CD4-positive, alpha-beta memory T cell (primary cell): ENCODE results near the gene EPHA10. TPM values are rescaled to one million over a fixed set of nuclear protein-coding genes. Genes with fewer than 3 reads are reported as not detected.
A peak's percentile ranks its signal among the peaks of the same experiment; 100 is the strongest.

Experiments used
- CTCF ChIA-PET: fragments of 350-600 bp; sonication (Branson Sonifier 250); formaldehyde crosslinking; loops from one replicate; lab custom pipeline; 2021; ENCODE audit warnings: inconsistent platforms; ENCODE audit not compliant: partially characterized antibody; lab: Charles Lee
- POLR2A ChIA-PET: fragments of 350-600 bp; sonication (Branson Sonifier 250); formaldehyde crosslinking; loops from one replicate; lab custom pipeline; 2021; ENCODE audit not compliant: partially characterized antibody; lab: Charles Lee
- DNase-seq, 5 donors: peaks; one replicate each; pipeline versions ENCODE4 v3.0.0 to v3.0.0-alpha.2; 2020 to 2022; ENCODE audit warnings: mixed read lengths in 1 of 5
- H3K27ac ChIP-seq: one replicate; pipeline ENCODE4 v1.7.0; 2013; ENCODE audit warnings: low read depth, low read length
- H3K27me3 ChIP-seq: 2 replicates; pipeline ENCODE4 v1.7.0; 2013; ENCODE audit warnings: mild to moderate bottlenecking, low read length, moderate library complexity; ENCODE audit not compliant: insufficient read depth
- H3K36me3 ChIP-seq: 2 replicates; pipeline ENCODE4 v1.7.0; 2013; ENCODE audit warnings: mild to moderate bottlenecking, low read length, moderate library complexity; ENCODE audit not compliant: insufficient read depth
- H3K4me1 ChIP-seq: 2 replicates; pipeline ENCODE4 v1.7.0; 2013; ENCODE audit warnings: mild to moderate bottlenecking, low read length, moderate library complexity; ENCODE audit not compliant: insufficient read depth
- H3K4me3 ChIP-seq, 2 donors: one replicate each; pipeline ENCODE4 v1.7.0; 2013; ENCODE audit warnings: low read length in 2 of 2, mild to moderate bottlenecking in 1 of 2
- H3K9me3 ChIP-seq, 2 donors: one replicate each; pipeline ENCODE4 v1.7.0; 2013; ENCODE audit warnings: low read length in 2 of 2, control low read depth in 1 of 2; ENCODE audit not compliant: control insufficient read depth in 1 of 2
- H3K27ac Mint-ChIP-seq, 7 donors: one replicate each; pipeline ENCODE4 v1.8.0; 2020 to 2021; ENCODE audit warnings: mixed read lengths in 7 of 7, mild to moderate bottlenecking in 6 of 7, inconsistent platforms in 3 of 7, moderate library complexity in 3 of 7
- H3K27me3 Mint-ChIP-seq, 2 donors: one replicate each; pipeline ENCODE4 v1.8.0; 2020 to 2021; ENCODE audit warnings: mixed read lengths in 2 of 2
- H3K36me3 Mint-ChIP-seq, 2 donors: one replicate each; pipeline ENCODE4 v1.8.0; 2020 to 2021; ENCODE audit warnings: mixed read lengths in 2 of 2, inconsistent platforms in 1 of 2, mild to moderate bottlenecking in 1 of 2
- H3K4me1 Mint-ChIP-seq, 4 donors: one replicate each; pipeline ENCODE4 v1.8.0; 2020 to 2021; ENCODE audit warnings: mixed read lengths in 4 of 4, mild to moderate bottlenecking in 1 of 4
- H3K4me3 Mint-ChIP-seq, 8 donors: one replicate each; pipeline ENCODE4 v1.8.0; 2020 to 2021; ENCODE audit warnings: mixed read lengths in 8 of 8, mild to moderate bottlenecking in 7 of 8, moderate library complexity in 6 of 8, inconsistent platforms in 3 of 8
- H3K9me3 Mint-ChIP-seq, 8 donors: one replicate each; pipeline ENCODE4 v1.8.0; 2020 to 2021; ENCODE audit warnings: mixed read lengths in 8 of 8, mild to moderate bottlenecking in 5 of 8, inconsistent platforms in 3 of 8, moderate library complexity in 1 of 8
- intact Hi-C: fragments of 100-400 bp; cut with micrococcal nuclease; formaldehyde crosslinking; loops from one replicate; pipeline ENCODE4 v1.15.1; 2023
- polyA plus RNA-seq, 2 donors: library from polyadenylated mRNA; unstranded; fragments of 300-500 nt; fragmentation: Illumina TruSeq; gene quantifications; one replicate each; pipeline ENCODE4 v1.2.3, GENCODE V29; 2021
- total RNA-seq, 2 experiments: library from RNA; stranded (reverse); gene quantifications; one replicate each; pipeline ENCODE4 v1.2.3, GENCODE V29; 2021

The EPHA10 gene
- total and polyA plus RNA-seq, 4 experiments from 2014 or later, result 0.36 TPM; not detected in 3

- no peak for DNase-seq
- Mint-ChIP-seq H3K27me3 (peaks cover 1 to 4% of the 10 kb centered on the region in 2 donors), H3K4me3 (no peak overlapping the region), H3K27ac (peak overlapping the region in 1 of 7 donors; percentile 5), H3K4me1 (peaks cover 5 to 32% (median 25%) of the 10 kb centered on the region in 4 donors), H3K9me3 (no peaks in the 10 kb centered on the region), H3K36me3 (peaks cover 4% of the 10 kb centered on the region in 2 donors)
- POLR2A ChIA-PET, result no interaction called here
- H3K4me1 ChIP-seq, result peaks cover 26% of the 10 kb centered on the region
- intact Hi-C loops, result no loop called here
- H3K27me3 ChIP-seq, result no peaks in the 10 kb centered on the region
- H3K9me3 ChIP-seq, result no peaks in the 10 kb centered on the region
- H3K36me3 ChIP-seq, result no peaks in the 10 kb centered on the region
- CTCF ChIA-PET, result interaction anchor here (1.0 to 1.6 kb wide), 4 partner anchors 71 to 189 kb away, joined by 3 read pairs; no protein-coding TSS in a partner anchor
- H3K4me3 ChIP-seq, result no peak overlapping the region
- H3K27ac ChIP-seq, result no peak overlapping the region
Observed at GRCh38 chr1:37676281-37677142, 88.4 kb downstream of the EPHA10 start.

GRCh38 chr1:37673920-37674319, 91.0 kb downstream of the EPHA10 start:
- Mint-ChIP-seq H3K9me3 (no peaks in the 10 kb centered on the region), H3K4me1 (peaks cover 5 to 35% (median 26%) of the 10 kb centered on the region in 4 donors), H3K27me3 (peaks cover 1 to 4% of the 10 kb centered on the region in 2 donors), H3K27ac (peak overlapping the region; percentile 29 to 95 (median 81)), H3K36me3 (no peaks in the 10 kb centered on the region), H3K4me3 (peak overlapping the region in 7 of 8 donors; percentile 65 to 86 (median 79))
- Histone ChIP-seq H3K4me1 (peaks cover 26% of the 10 kb centered on the region), H3K9me3 (no peaks in the 10 kb centered on the region), H3K27me3 (no peaks in the 10 kb centered on the region), H3K4me3 (peak overlapping the region in 1 of 2 donors; percentile 29), H3K36me3 (no peaks in the 10 kb centered on the region), H3K27ac (no peak overlapping the region)
- ChIA-PET CTCF (interaction anchor here (0.6 to 3.1 kb wide), 3 partner anchors 9 to 873 kb away, joined by 3 to 19 read pairs (median 14); no protein-coding TSS in a partner anchor), POLR2A (interaction anchor here (0.7 to 1.7 kb wide), 3 partner anchors 16 to 160 kb away, joined by 3 to 6 read pairs (median 3); partner anchors contain the start of genes GNL2 and MEAF6)
- DNase-seq, result peak; percentile 83 to 89 (median 85)
- intact Hi-C loops, result loop anchor here (1.0 to 2.0 kb wide), 2 partner anchors 18 to 71 kb away; partner anchors contain the start of gene CDCA8

- Histone ChIP-seq H3K4me3 (no peak overlapping the region), H3K27ac (no peak overlapping the region), H3K36me3 (no peaks in the 10 kb centered on the region), H3K27me3 (no peaks in the 10 kb centered on the region), H3K9me3 (no peaks in the 10 kb centered on the region), H3K4me1 (peaks cover 26% of the 10 kb centered on the region)
- CTCF ChIA-PET, result interaction anchor here (0.7 to 3.1 kb wide), 3 partner anchors 10 to 69 kb away, joined by 3 to 19 read pairs (median 3); no protein-coding TSS in a partner anchor
- no peaks in the 10 kb centered on the region for H3K9me3 Mint-ChIP-seq
- POLR2A ChIA-PET, result no interaction called here
- H3K4me3 Mint-ChIP-seq, result peak overlapping the region in 2 of 8 donors; percentile 10 to 31
- intact Hi-C loops, result no loop called here
- H3K4me1 Mint-ChIP-seq, result peaks cover 5 to 35% (median 26%) of the 10 kb centered on the region in 4 donors
- H3K27ac Mint-ChIP-seq, result peak overlapping the region in 1 of 7 donors; percentile 42
- DNase-seq, result no peak
- H3K36me3 Mint-ChIP-seq, result no peaks in the 10 kb centered on the region
- peaks cover 1 to 4% of the 10 kb centered on the region in 2 donors for H3K27me3 Mint-ChIP-seq
Observed at GRCh38 chr1:37672136-37672870, 92.6 kb downstream of the EPHA10 start.

GRCh38 chr1:37671261-37671660, 93.7 kb downstream of the EPHA10 start:
- Mint-ChIP-seq H3K27ac (peak overlapping the region in 1 of 7 donors; percentile 59), H3K4me3 (no peak overlapping the region), H3K9me3 (no peaks in the 10 kb centered on the region), H3K4me1 (peaks cover 5 to 35% (median 26%) of the 10 kb centered on the region in 4 donors), H3K36me3 (no peaks in the 10 kb centered on the region), H3K27me3 (peaks cover 1 to 7% of the 10 kb centered on the region in 2 donors)
- no peak overlapping the region for H3K4me3 ChIP-seq
- no peaks in the 10 kb centered on the region for H3K27me3 ChIP-seq
- ChIA-PET POLR2A (no interaction called here), CTCF (interaction anchor here (0.8 to 1.2 kb wide), 2 partner anchors 8 to 12 kb away, joined by 3 read pairs; no protein-coding TSS in a partner anchor)
- no peaks in the 10 kb centered on the region for H3K36me3 ChIP-seq
- H3K4me1 ChIP-seq, result peaks cover 26% of the 10 kb centered on the region
- intact Hi-C loops, result no loop called here
- H3K9me3 ChIP-seq, result no peaks in the 10 kb centered on the region
- H3K27ac ChIP-seq, result no peak overlapping the region
- DNase-seq, result no peak

GRCh38 chr1:37670133-37670532, 94.8 kb downstream of the EPHA10 start:
- Mint-ChIP-seq H3K9me3 (no peaks in the 10 kb centered on the region), H3K4me3 (no peak overlapping the region), H3K27me3 (peaks cover 7% of the 10 kb centered on the region in 2 donors), H3K36me3 (no peaks in the 10 kb centered on the region), H3K4me1 (peaks cover 5 to 35% (median 23%) of the 10 kb centered on the region in 4 donors), H3K27ac (no peak overlapping the region)
- Histone ChIP-seq H3K36me3 (no peaks in the 10 kb centered on the region), H3K27me3 (no peaks in the 10 kb centered on the region), H3K4me3 (no peak overlapping the region), H3K9me3 (no peaks in the 10 kb centered on the region), H3K4me1 (peaks cover 26% of the 10 kb centered on the region), H3K27ac (no peak overlapping the region)
- DNase-seq, result no peak
- intact Hi-C loops, result no loop called here
- POLR2A ChIA-PET, result no interaction called here
- CTCF ChIA-PET, result no interaction called here

GRCh38 chr1:37667023-37667671, 97.8 kb downstream of the EPHA10 start:
- intact Hi-C loops, result no loop called here
- POLR2A ChIA-PET, result no interaction called here
- no peaks in the 10 kb centered on the region for H3K9me3 ChIP-seq
- DNase-seq, result no peak
- no peaks in the 10 kb centered on the region for H3K4me1 ChIP-seq
- Mint-ChIP-seq H3K9me3 (no peaks in the 10 kb centered on the region), H3K27ac (no peak overlapping the region), H3K4me3 (no peak overlapping the region), H3K4me1 (peaks cover 0 to 10% (median 2%) of the 10 kb centered on the region in 4 donors), H3K27me3 (peaks cover 5 to 7% of the 10 kb centered on the region in 2 donors), H3K36me3 (no peaks in the 10 kb centered on the region)
- H3K36me3 ChIP-seq, result no peaks in the 10 kb centered on the region
- no peak overlapping the region for H3K4me3 ChIP-seq
- CTCF ChIA-PET, result no interaction called here
- no peak overlapping the region for H3K27ac ChIP-seq
- H3K27me3 ChIP-seq, result no peaks in the 10 kb centered on the region
